GM21447 (cell line): Measurements from ENCODE around the gene B3GALT5.
"Not testable (repeated sequence)": the region's sequence is repeated elsewhere in the genome, so short reads cannot be mapped to it uniquely, and the experiment has no call there.

Experiments
- ATAC-seq: cut with Tn5 transposase; IDR thresholded peaks from one replicate; pipeline ENCODE4 v1.9.1; 2021; ENCODE audit not compliant: unreplicated experiment

B3GALT5 gene

GRCh38 chr21:39612233-39613040, at the start of gene B3GALT5:
B3GALT5 (plus strand) TSS chr21:39612940; CDS start chr21:39660560, 47,620 bp downstream.
- ATAC-seq, result no peak

GRCh38 chr21:39564200-39564599, 48.5 kb upstream of the B3GALT5 start:
- ATAC-seq, result no peak

- ATAC-seq, result no peak
Measured at GRCh38 chr21:39567180-39567972, 45.4 kb upstream of the B3GALT5 start.

GRCh38 chr21:39568361-39568760, 44.4 kb upstream of the B3GALT5 start:
- ATAC-seq, result no peak

GRCh38 chr21:39575775-39576174, 37.0 kb upstream of the B3GALT5 start:
- no peak for ATAC-seq

- no peak for ATAC-seq
Measured at GRCh38 chr21:39576518-39577128, 36.1 kb upstream of the B3GALT5 start.

- ATAC-seq, result no peak
Measured at GRCh38 chr21:39579734-39580332, 32.9 kb upstream of the B3GALT5 start.

- ATAC-seq, result no peak
Measured at GRCh38 chr21:39580744-39581143, 32.0 kb upstream of the B3GALT5 start.

GRCh38 chr21:39581414-39581813, 31.3 kb upstream of the B3GALT5 start:
- no peak for ATAC-seq

GRCh38 chr21:39582749-39583148, 30.0 kb upstream of the B3GALT5 start:
- no peak for ATAC-seq

GRCh38 chr21:39583586-39583985, 29.2 kb upstream of the B3GALT5 start:
- not testable (repeated sequence) for ATAC-seq

- no peak for ATAC-seq
Measured at GRCh38 chr21:39587376-39587775, 25.4 kb upstream of the B3GALT5 start.

- ATAC-seq, result no peak
Measured at GRCh38 chr21:39588884-39589283, 23.9 kb upstream of the B3GALT5 start.

GRCh38 chr21:39593522-39593921, 19.2 kb upstream of the B3GALT5 start:
- no peak for ATAC-seq

- ATAC-seq, result no peak
Measured at GRCh38 chr21:39595465-39595864, 17.3 kb upstream of the B3GALT5 start.

- no peak for ATAC-seq
Measured at GRCh38 chr21:39597595-39597994, 15.1 kb upstream of the B3GALT5 start.

GRCh38 chr21:39599191-39599970, 13.4 kb upstream of the B3GALT5 start:
- no peak for ATAC-seq

- no peak for ATAC-seq
Measured at GRCh38 chr21:39601187-39601928, 11.4 kb upstream of the B3GALT5 start.

- no peak for ATAC-seq
Measured at GRCh38 chr21:39602076-39602689, 10.6 kb upstream of the B3GALT5 start.
